ENCODE measurements around the gene NPY4R2. TPM values are rescaled to one million over a fixed set of nuclear protein-coding genes. Genes with fewer than 3 reads are reported as not detected.
A peak's percentile ranks its signal among the peaks of the same experiment; 100 is the strongest.
"Not testable (repeated sequence)": the region's sequence is repeated elsewhere in the genome, so short reads cannot be mapped to it uniquely, and the experiment has no call there.

Gene NPY4R2
- total RNA-seq, 1 experiment from 2014 or later = not detected

DNA sequence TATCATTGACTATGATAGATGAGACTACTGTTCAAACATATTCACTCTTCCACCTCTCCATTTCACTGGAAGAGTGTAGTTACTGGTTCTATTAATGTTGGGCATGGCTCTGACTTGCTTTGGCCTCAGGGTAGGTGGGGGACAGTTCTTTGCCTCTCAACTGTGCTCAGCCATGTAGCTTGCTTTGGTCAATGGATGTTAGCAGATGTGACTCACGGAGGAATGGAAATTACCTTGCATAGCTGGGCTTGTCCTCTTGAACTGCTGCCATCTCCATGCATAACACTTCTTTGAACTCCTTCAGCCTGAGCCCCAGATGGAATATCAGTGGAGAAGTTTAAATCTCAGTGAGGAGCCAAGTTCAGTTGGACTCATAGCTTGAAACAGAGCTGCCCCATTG lies 9.1 kb upstream of the NPY4R2 start:
- H3K27ac Mint-ChIP-seq; POLR2A ChIA-PET; H3K27me3 Mint-ChIP-seq (ENCODE audit: low read depth); H3K4me1 Mint-ChIP-seq; H3K36me3 Mint-ChIP-seq; H3K4me3 Mint-ChIP-seq; ATAC-seq; DNase-seq (ENCODE audit: low spot score); CTCF ChIA-PET; H3K9me3 Mint-ChIP-seq: not testable (repeated sequence)

DNA sequence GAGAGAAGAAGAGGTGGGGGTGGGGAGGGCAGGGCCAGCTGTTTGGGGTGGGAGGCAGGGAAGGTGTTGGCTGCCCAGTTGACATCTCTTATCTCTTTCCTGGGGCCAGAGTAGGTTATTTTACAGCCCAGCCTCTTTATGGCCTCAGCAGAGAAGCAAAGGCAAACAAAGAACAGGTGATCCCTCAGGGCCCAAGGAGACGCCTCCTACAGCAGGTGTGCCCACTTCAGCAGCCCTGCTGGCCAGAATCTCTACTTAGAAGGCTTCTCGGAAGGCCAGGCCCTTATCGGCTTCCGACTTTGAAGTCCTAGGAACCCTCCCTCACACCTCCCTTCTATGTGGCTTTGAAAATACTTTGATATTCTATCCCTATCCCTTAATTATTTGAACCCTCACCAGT lies 8.0 kb upstream of the NPY4R2 start:
- POLR2A ChIA-PET; H3K27me3 Mint-ChIP-seq (ENCODE audit: low read depth); H3K4me3 Mint-ChIP-seq; H3K27ac Mint-ChIP-seq; H3K36me3 Mint-ChIP-seq; H3K4me1 Mint-ChIP-seq; H3K9me3 Mint-ChIP-seq; CTCF ChIA-PET; DNase-seq (ENCODE audit: low spot score); ATAC-seq: not testable (repeated sequence)

DNA sequence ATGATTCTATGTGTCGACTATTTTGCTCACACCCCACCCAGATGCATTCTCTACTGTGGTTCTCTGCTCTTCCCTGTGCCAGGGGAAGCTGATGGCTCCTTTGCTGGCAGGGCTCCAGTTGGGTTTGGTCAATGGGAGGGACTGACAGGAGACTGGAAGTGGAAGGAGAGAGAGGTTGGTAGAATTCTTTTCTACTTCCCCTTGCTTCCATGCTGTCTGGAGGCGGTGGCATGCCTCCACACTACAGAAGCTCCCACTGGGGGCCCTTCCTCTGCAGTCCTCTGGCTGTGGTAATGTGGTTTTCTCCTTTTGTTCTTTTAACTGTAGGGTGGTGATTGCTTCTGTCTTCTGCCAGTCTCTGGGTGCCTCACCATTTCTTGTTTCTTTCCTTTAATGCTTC lies 4.4 kb upstream of the NPY4R2 start:
- H3K36me3 Mint-ChIP-seq; H3K4me3 Mint-ChIP-seq; ATAC-seq; H3K27ac Mint-ChIP-seq; H3K4me1 Mint-ChIP-seq; H3K9me3 Mint-ChIP-seq; DNase-seq (ENCODE audit: low spot score); CTCF ChIA-PET; POLR2A ChIA-PET; H3K27me3 Mint-ChIP-seq (ENCODE audit: low read depth): not testable (repeated sequence)

DNA sequence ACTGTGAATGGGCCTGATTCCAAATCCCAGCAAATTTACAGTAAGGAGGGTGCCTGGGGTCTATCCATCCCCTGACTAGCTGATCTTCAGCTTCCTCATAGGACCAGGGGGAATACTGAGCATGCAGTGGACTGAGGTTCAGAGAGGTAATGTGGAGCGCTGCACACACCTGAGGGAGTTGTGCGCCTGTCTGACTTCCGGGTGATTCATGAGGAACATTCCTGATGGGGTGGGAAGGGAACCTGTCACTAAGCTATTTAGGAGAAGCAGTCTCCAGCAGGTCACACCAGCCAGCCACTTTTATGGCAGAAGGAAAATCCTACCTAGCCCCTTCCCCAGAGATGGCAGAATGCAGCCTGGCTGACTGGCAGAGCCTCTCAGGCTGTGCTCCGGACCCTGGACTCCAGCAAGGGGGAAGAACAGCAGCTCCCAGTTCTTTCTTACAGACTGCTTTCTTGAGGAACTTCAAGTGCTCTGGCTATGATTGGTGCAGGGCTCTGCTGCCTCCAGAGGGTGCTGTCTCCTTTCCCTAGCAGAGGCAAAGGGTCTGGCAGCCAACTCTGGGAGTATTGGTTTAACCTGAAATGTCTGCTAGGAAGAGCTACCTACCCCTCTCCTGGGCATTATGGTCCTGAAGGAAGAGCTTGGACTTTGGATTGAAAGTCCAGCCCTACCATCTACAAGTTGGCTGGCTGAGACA lies 2.5 kb upstream of the NPY4R2 start:
- POLR2A ChIA-PET; H3K27ac Mint-ChIP-seq; H3K9me3 Mint-ChIP-seq; H3K4me1 Mint-ChIP-seq; CTCF ChIA-PET; H3K36me3 Mint-ChIP-seq; H3K4me3 Mint-ChIP-seq; H3K27me3 Mint-ChIP-seq (ENCODE audit: low read depth); DNase-seq (ENCODE audit: low spot score): not testable (repeated sequence)
- ATAC-seq = peak; percentile 93

- H3K9me3 Mint-ChIP-seq; H3K27ac Mint-ChIP-seq; POLR2A ChIA-PET; CTCF ChIA-PET; H3K27me3 Mint-ChIP-seq (ENCODE audit: low read depth); ATAC-seq; H3K36me3 Mint-ChIP-seq; DNase-seq (ENCODE audit: low spot score); H3K4me3 Mint-ChIP-seq; H3K4me1 Mint-ChIP-seq: not testable (repeated sequence)
Observed at GRCh38 chr10:47920610-47921009, 2.1 kb downstream of the NPY4R2 start.

GRCh38 chr10:47922503-47922902 lies 4.0 kb downstream of the NPY4R2 start:
- H3K27ac Mint-ChIP-seq; H3K4me1 Mint-ChIP-seq; ATAC-seq; H3K27me3 Mint-ChIP-seq (ENCODE audit: low read depth); H3K4me3 Mint-ChIP-seq; H3K36me3 Mint-ChIP-seq; POLR2A ChIA-PET; CTCF ChIA-PET; H3K9me3 Mint-ChIP-seq; DNase-seq (ENCODE audit: low spot score): not testable (repeated sequence)

GRCh38 chr10:47924628-47925027 lies 6.2 kb downstream of the NPY4R2 start:
- H3K9me3 Mint-ChIP-seq; H3K27ac Mint-ChIP-seq; POLR2A ChIA-PET; H3K36me3 Mint-ChIP-seq; DNase-seq (ENCODE audit: low spot score); CTCF ChIA-PET; H3K4me3 Mint-ChIP-seq; H3K27me3 Mint-ChIP-seq (ENCODE audit: low read depth); ATAC-seq; H3K4me1 Mint-ChIP-seq: not testable (repeated sequence)

DNA sequence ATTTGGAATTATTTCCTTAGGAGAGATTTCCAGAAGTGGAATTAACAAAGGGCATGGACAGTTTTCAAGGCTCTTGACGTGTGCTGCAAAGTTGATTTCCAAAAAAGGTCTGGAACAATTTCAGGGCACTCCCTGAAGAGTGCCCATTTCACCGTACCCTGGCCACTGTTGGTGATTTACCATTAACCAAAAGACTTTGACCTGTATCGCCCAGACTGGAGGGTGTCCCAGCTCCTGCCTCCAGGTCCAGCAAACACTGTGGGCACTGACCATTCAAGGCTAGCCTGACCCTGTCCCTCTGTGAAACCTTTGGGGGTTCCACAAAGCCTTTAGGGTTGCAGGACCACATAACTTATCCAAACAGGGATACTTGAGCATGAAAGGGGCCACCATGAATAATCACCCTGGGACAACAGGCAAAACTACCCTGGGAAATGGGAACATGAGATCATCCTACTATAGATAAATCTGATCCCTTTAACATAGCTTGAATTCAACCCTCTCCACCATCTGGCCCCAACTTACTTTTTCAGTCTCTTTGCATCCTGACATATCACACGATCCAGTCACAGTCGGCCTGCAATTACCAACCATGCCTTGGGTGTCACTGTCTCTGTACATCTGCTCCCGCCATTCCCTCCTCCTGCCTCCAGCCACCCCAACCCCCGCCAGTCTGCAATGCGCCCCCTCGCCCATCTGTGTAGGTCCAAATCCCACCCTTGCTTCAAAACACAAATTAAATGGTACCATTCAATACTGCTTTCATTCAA lies 8.9 kb downstream of the NPY4R2 start:
- 0 out of 2 replicates have a peak, but pooled peaks have one; percentile 41 for ATAC-seq
- H3K36me3 Mint-ChIP-seq; H3K4me3 Mint-ChIP-seq; H3K27me3 Mint-ChIP-seq (ENCODE audit: low read depth); H3K9me3 Mint-ChIP-seq; POLR2A ChIA-PET; H3K4me1 Mint-ChIP-seq; CTCF ChIA-PET; H3K27ac Mint-ChIP-seq; DNase-seq (ENCODE audit: low spot score): not testable (repeated sequence)

DNA sequence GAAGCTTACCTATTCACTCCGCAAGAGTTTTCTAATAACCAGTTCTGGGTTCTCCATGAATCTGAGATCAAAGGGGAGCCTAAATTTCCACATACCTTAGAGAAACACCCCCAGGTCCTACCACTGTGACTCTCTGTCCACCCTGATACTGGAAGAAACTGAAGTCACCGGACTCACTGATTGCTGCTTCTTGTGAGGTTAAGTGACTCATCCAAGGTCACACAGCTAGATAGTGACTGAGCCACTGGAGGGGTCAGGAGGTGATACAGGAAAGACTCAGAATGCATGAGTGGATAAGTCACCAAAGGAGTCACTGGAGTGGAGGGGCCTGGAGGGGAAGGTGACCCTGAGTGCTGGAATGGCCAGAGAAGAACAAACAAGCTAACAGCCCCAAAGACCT lies 9.8 kb downstream of the NPY4R2 start:
- POLR2A ChIA-PET; DNase-seq (ENCODE audit: low spot score): not testable (repeated sequence)

GRCh38 chr10:47932824-47933223 lies 14.4 kb downstream of the NPY4R2 start:
- CTCF ChIA-PET; DNase-seq (ENCODE audit: low spot score); H3K36me3 Mint-ChIP-seq; H3K27me3 Mint-ChIP-seq (ENCODE audit: low read depth); POLR2A ChIA-PET; ATAC-seq; H3K4me1 Mint-ChIP-seq; H3K4me3 Mint-ChIP-seq; H3K27ac Mint-ChIP-seq; H3K9me3 Mint-ChIP-seq: not testable (repeated sequence)

More for the DNA sequence above, 9.8 kb downstream of the NPY4R2 start:
- H3K27ac Mint-ChIP-seq; ATAC-seq; H3K4me1 Mint-ChIP-seq; H3K9me3 Mint-ChIP-seq; H3K4me3 Mint-ChIP-seq; CTCF ChIA-PET; H3K27me3 Mint-ChIP-seq (ENCODE audit: low read depth); H3K36me3 Mint-ChIP-seq: not testable (repeated sequence)

DNA sequence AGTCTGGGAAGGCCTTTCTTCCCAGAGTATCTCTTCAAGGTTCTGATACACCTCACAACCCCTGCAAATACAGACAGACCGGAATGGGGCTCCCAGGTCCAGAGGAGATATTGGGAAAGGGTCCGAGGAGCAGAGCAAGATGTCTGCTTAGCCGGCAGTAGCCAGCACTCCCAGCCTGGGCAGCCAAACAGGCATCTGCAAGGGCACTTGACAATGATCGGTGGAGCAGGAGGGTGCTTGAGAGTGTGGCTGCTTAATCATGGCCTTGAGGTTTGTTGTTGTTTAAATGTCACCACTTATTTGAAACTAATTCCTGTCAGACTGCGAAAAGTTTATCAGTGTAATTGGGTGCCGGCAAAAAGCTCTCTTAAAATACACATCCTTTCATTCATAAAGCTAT lies 15.0 kb downstream of the NPY4R2 start:
- H3K4me3 Mint-ChIP-seq; H3K36me3 Mint-ChIP-seq; H3K27ac Mint-ChIP-seq; CTCF ChIA-PET; H3K9me3 Mint-ChIP-seq; POLR2A ChIA-PET; H3K27me3 Mint-ChIP-seq (ENCODE audit: low read depth); H3K4me1 Mint-ChIP-seq; ATAC-seq; DNase-seq (ENCODE audit: low spot score): not testable (repeated sequence)

DNA sequence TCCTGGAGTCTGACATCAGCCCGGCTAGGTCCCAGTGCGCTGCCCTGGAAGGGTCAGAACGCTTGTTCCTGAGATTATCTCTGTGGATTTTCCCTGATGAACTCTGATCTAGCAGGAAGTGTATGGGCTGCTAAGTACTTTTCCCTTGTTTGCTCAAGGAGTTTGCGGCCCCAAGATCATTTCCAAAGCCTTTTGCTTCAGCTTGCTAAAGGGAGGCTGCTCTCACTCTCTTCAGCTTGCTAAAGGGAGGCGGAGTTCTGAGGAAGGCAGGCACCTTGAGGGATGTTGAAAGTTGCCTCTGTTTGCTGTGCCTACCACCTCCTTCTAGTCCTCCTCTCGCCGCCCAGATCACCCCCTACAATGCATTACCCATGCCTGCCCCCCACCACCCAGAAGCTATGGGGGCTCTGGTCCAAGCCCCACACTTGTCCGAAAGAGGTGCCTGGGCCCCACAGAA lies 18.3 kb downstream of the NPY4R2 start:
- POLR2A ChIA-PET; H3K9me3 Mint-ChIP-seq; DNase-seq (ENCODE audit: low spot score); H3K36me3 Mint-ChIP-seq; H3K4me3 Mint-ChIP-seq; H3K27me3 Mint-ChIP-seq (ENCODE audit: low read depth); CTCF ChIA-PET; ATAC-seq; H3K27ac Mint-ChIP-seq; H3K4me1 Mint-ChIP-seq: not testable (repeated sequence)

DNA sequence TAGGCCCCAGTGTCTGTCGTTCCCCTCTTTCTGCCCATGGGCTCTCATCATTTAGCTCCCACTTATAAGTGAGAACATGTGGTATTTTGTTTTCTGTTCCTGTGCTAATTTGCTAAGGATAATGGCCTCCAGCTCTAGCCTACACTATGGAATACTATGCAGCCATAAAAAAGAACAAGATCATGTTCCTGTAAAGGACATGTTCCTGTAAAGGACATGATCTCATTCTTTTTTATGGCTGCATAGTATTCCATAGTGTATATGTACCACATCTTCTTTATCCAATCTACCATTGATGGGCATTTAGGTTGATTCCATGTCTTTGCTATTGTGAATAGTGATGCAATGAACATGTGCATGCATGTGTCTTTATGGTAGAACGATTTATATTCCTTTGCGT lies 19.2 kb downstream of the NPY4R2 start:
- H3K4me3 Mint-ChIP-seq; H3K4me1 Mint-ChIP-seq; H3K9me3 Mint-ChIP-seq; H3K27me3 Mint-ChIP-seq (ENCODE audit: low read depth); POLR2A ChIA-PET; H3K36me3 Mint-ChIP-seq; DNase-seq (ENCODE audit: low spot score); H3K27ac Mint-ChIP-seq; ATAC-seq; CTCF ChIA-PET: not testable (repeated sequence)

Measured in WTC11 (cell line).